Activated CD4-positive, alpha-beta T cell treated with anti-CD3 and anti-CD28 coated beads, Interleukin-2, amount 50 U/mL, for 4 hours (primary cell): ENCODE data around the gene HOXD12.

ENCODE experiments used
- DNase-seq, 2 experiments: peaks; one replicate each; pipeline ENCODE4 v3.0.0-alpha.2; 2020

Gene HOXD12

GRCh38 chr2:176151442-176152287, 52.1 kb downstream of the HOXD12 start, which contains the start of gene HOXD4:
Gene HOXD4, plus strand, starts transcription at chr2:176151550. Its CDS starts 84 bp downstream, at chr2:176151634.
- no peak for DNase-seq
